Gastroesophageal sphincter (tissue), 2 donors: ENCODE data around the gene TRIM29.

ENCODE experiments used
- POLR2A ChIP-seq, 2 donors: fragments of 450-650 bp; IDR thresholded peaks; one replicate each; pipeline ENCODE4 v1.6.1; 2017; ENCODE audit warnings: antibody characterized with exemption in 2 of 2, mild to moderate bottlenecking in 2 of 2, moderate library complexity in 1 of 2
- POLR2AphosphoS5 ChIP-seq: sonication (generic); formaldehyde crosslinking; IDR thresholded peaks from one replicate; pipeline ENCODE4 v1.6.1; 2017; ENCODE audit warnings: antibody characterized with exemption

GRCh38 chr11:120179057-120179672 lies 41.3 kb upstream of the TRIM29 start:
- TF ChIP-seq POLR2A (IDR thresholded peaks at IDR 0.05): no peak
- no peak for TF ChIP-seq POLR2AphosphoS5
